HG03354 (cell line): ENCODE measurements around the gene BRSK2.

ENCODE experiments used
- ATAC-seq: cut with Tn5 transposase; IDR thresholded peaks from one replicate; pipeline ENCODE4 v1.9.1; 2021; ENCODE audit warnings: mild to moderate bottlenecking; ENCODE audit not compliant: unreplicated experiment, poor library complexity, severe bottlenecking

Gene BRSK2

DNA sequence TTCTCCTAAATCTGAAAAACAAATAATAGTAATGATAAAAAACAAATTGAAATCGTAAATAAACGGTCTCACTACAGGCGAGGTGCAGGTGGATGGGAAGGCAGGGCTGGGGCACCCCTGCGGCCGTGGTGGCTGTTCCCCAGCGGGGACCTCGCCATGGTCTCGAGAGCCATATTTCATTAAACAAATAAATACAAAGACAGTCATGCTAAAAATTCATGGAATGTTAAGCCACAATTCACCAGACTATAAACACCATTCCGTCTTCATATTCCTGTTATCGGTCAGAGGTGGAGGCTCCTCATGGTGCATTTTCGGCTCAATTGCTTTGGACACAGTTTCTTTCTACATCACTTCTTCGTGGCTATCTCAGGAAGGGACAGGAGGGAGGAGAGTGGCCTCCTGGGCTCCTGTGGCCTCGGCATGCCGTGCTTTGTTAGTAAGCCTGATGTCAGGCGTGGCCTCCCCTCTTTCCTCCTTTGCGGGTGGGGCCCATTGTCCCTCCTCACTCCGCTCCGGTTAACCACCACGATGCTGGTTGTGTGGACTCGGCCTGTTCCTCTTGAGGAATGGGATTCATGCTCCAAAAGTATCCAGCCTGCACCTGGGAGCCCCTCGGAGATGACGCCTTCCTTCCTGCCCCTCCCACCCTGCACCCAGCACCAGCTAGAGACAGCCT is 16.1 kb upstream of the BRSK2 start:
- no peak for ATAC-seq

GRCh38 chr11:1375161-1375954 is 14.4 kb upstream of the BRSK2 start:
- ATAC-seq = no peak

- no peak for ATAC-seq
Observed at GRCh38 chr11:1375955-1376258, 13.8 kb upstream of the BRSK2 start.

GRCh38 chr11:1377231-1377780 is 12.4 kb upstream of the BRSK2 start:
- no peak for ATAC-seq

DNA sequence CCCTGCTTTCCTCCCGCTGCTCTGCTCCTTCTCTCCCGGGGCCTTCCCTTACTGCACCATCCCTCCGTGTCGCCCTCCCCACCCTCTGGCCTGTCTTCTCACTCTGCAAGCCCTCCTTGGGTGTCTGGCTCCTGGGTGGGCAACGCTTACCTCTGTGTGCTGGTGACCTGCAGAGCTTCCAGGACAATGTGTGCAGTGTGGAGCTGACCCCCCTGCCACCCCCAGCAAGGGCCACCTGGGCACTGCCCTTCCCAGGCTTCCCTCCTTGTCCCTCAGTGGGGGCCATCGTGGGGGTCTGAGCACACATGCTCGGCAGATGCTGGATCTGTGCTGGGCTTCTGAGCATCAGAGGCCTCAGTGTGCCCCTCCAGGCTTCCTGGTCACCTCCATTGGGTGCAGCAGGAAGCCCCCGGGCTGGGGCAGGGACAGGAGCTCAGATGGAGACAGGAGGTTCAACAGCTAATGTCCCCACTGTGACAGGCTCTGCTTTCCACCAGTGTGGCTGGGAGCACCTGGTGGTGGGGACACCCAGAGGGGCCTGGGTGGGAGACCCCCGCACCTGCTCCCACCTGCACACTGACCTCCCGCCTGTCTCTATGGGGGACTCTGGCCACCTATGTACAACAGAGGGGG is 7.8 kb upstream of the BRSK2 start:
- no peak for ATAC-seq

- ATAC-seq = no peak
Observed at GRCh38 chr11:1382429-1382828, 7.3 kb upstream of the BRSK2 start.

GRCh38 chr11:1382831-1383607 is 6.7 kb upstream of the BRSK2 start:
- peak; percentile 81 for ATAC-seq

DNA sequence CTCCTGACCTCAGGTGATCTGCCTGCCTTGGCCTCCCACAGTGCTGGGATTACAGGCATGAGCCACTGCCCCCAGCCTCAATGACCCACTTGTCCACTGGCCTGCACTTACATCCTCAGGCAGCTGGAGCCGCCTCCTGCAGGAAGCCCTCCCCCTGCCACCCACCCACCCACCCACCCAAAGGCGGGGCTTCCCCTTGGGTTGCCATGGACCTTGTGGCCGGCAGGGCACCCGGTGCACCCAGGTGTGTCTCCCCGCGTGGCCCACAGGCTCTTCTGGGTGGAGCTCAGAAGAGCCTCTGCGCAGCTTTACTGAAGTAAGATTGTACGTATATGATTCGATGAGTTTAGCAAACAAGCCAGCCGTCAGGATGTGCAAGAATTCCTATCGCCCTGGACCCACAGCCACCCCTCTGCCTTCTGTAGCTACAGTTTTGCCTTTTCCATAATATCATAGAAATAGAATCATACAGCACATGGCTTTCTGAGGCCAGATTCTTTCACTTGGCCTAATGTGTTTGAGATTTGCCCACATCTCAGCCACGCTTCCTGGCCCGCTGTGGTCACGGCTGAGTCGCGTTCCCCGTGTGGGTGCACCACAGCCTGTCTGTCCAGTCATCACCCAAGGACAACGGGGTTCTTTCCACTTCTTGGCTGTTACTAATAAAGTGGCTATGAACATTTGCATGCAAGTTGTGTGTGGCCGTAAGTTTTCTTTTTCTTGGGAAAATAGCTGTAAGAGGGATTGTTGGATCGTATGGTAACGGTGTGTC is 5.3 kb upstream of the BRSK2 start:
- ATAC-seq = no peak

- ATAC-seq = no peak
Observed at GRCh38 chr11:1387521-1387920, 2.2 kb upstream of the BRSK2 start.

GRCh38 chr11:1387961-1388762 is 1.6 kb upstream of the BRSK2 start:
- no peak for ATAC-seq

- ATAC-seq = no peak
Observed at GRCh38 chr11:1388763-1389102, 1.0 kb upstream of the BRSK2 start.

- peak; percentile 96 for ATAC-seq
Observed at GRCh38 chr11:1389103-1389931, 417 bp upstream of the BRSK2 start.

- ATAC-seq = no peak
Observed at GRCh38 chr11:1390569-1391164, 933 bp downstream of the BRSK2 start.

GRCh38 chr11:1391165-1392075 is 1.7 kb downstream of the BRSK2 start:
- no peak for ATAC-seq

- no peak for ATAC-seq
Observed at GRCh38 chr11:1392111-1392510, 2.4 kb downstream of the BRSK2 start.

GRCh38 chr11:1392561-1392960 is 2.8 kb downstream of the BRSK2 start:
- no peak for ATAC-seq
